ENCODE data around the gene ABLIM1.

The ABLIM1 gene

GRCh38 chr10:114560144-114560543 lies 97.9 kb downstream of the ABLIM1 start:
- POLR2A ChIA-PET = no interaction called here
- CTCF ChIA-PET = no interaction called here
- TF ChIP-seq L3MBTL2 (conservative IDR thresholded peaks at IDR 0.05) = no peak
- TF ChIP-seq LEF1 (IDR thresholded peaks at IDR 0.05; ENCODE audit: borderline replicate concordance) = no peak
- no peak for TF ChIP-seq ELF4 (IDR thresholded peaks at IDR 0.05)
- no peak for TF ChIP-seq ZNF384 (IDR thresholded peaks at IDR 0.05)
- no peak for TF ChIP-seq FOXK2 (IDR thresholded peaks at IDR 0.05)
- TF ChIP-seq BHLHE40 (IDR thresholded peaks at IDR 0.05; ENCODE audit: borderline replicate concordance) = no peak
- no peak for TF ChIP-seq SP1 (IDR thresholded peaks at IDR 0.05)
- no peak for TF ChIP-seq CTBP1 (IDR thresholded peaks at IDR 0.05; ENCODE audit: borderline replicate concordance)
- no peak for TF ChIP-seq FOXM1 (IDR thresholded peaks at IDR 0.05; ENCODE audit: borderline replicate concordance)
- no peak for TF ChIP-seq HDGF (IDR thresholded peaks at IDR 0.05; ENCODE audit: borderline replicate concordance)
- no peak for DNase-seq (ENCODE audit: extremely low spot score)

GRCh38 chr10:114559636-114560035 lies 98.4 kb downstream of the ABLIM1 start:
- no peak for TF ChIP-seq SUZ12 (IDR thresholded peaks at IDR 0.05)
- no peak for TF ChIP-seq NFRKB (IDR thresholded peaks at IDR 0.05)
- TF ChIP-seq LEF1 (IDR thresholded peaks at IDR 0.05; ENCODE audit: borderline replicate concordance) = no peak
- no peak for TF ChIP-seq FOXK2 (IDR thresholded peaks at IDR 0.05)
- no peak for TF ChIP-seq L3MBTL2 (conservative IDR thresholded peaks at IDR 0.05)
- TF ChIP-seq ELF4 (IDR thresholded peaks at IDR 0.05) = no peak
- no peak for TF ChIP-seq PKNOX1 (IDR thresholded peaks at IDR 0.05)
- TF ChIP-seq TARDBP (IDR thresholded peaks at IDR 0.05) = no peak
- no peak for TF ChIP-seq BHLHE40 (IDR thresholded peaks at IDR 0.05; ENCODE audit: borderline replicate concordance)
- no peak for TF ChIP-seq HDGF (IDR thresholded peaks at IDR 0.05; ENCODE audit: borderline replicate concordance)
- TF ChIP-seq FOXM1 (IDR thresholded peaks at IDR 0.05; ENCODE audit: borderline replicate concordance) = no peak
- no peak for TF ChIP-seq CTBP1 (IDR thresholded peaks at IDR 0.05; ENCODE audit: borderline replicate concordance)
- TF ChIP-seq ZNF384 (IDR thresholded peaks at IDR 0.05) = no peak
- no peak for TF ChIP-seq FOXA1 (IDR thresholded peaks at IDR 0.05)
- no peak for TF ChIP-seq SP1 (IDR thresholded peaks at IDR 0.05)
- no peak for TF ChIP-seq ARNT (IDR thresholded peaks at IDR 0.05)
- ChIA-PET CTCF (no interaction called here), POLR2A (no interaction called here)
- DNase-seq (ENCODE audit: extremely low spot score) = no peak

GRCh38 chr10:114557854-114558253 lies 100.2 kb downstream of the ABLIM1 start:
- CTCF ChIA-PET = interaction anchor here (1.2 kb wide), 1 partner anchor 146 kb away, joined by 4 read pairs; no protein-coding TSS in a partner anchor
- no peak for TF ChIP-seq BHLHE40 (IDR thresholded peaks at IDR 0.05; ENCODE audit: borderline replicate concordance)
- no peak for TF ChIP-seq FOXM1 (IDR thresholded peaks at IDR 0.05; ENCODE audit: borderline replicate concordance)
- TF ChIP-seq LEF1 (IDR thresholded peaks at IDR 0.05; ENCODE audit: borderline replicate concordance) = no peak
- no peak for TF ChIP-seq ZNF384 (IDR thresholded peaks at IDR 0.05)
- no peak for TF ChIP-seq PKNOX1 (IDR thresholded peaks at IDR 0.05)
- no peak for TF ChIP-seq FOXA1 (IDR thresholded peaks at IDR 0.05)
- TF ChIP-seq TARDBP (IDR thresholded peaks at IDR 0.05) = no peak
- no peak for TF ChIP-seq FOXK2 (IDR thresholded peaks at IDR 0.05)
- TF ChIP-seq CTBP1 (IDR thresholded peaks at IDR 0.05; ENCODE audit: borderline replicate concordance) = no peak
- no peak for TF ChIP-seq NFRKB (IDR thresholded peaks at IDR 0.05)
- no peak for DNase-seq (ENCODE audit: extremely low spot score)
- POLR2A ChIA-PET = no interaction called here

- no peak for DNase-seq (ENCODE audit: extremely low spot score)
- no peak for TF ChIP-seq LEF1 (IDR thresholded peaks at IDR 0.05; ENCODE audit: borderline replicate concordance)
- TF ChIP-seq FOXA1 (IDR thresholded peaks at IDR 0.05) = no peak
- TF ChIP-seq HDGF (IDR thresholded peaks at IDR 0.05; ENCODE audit: borderline replicate concordance) = no peak
- no peak for TF ChIP-seq TARDBP (IDR thresholded peaks at IDR 0.05)
- no peak for TF ChIP-seq L3MBTL2 (conservative IDR thresholded peaks at IDR 0.05)
- no peak for TF ChIP-seq CTBP1 (IDR thresholded peaks at IDR 0.05; ENCODE audit: borderline replicate concordance)
- TF ChIP-seq PKNOX1 (IDR thresholded peaks at IDR 0.05) = no peak
- no peak for TF ChIP-seq SUZ12 (IDR thresholded peaks at IDR 0.05)
- no peak for TF ChIP-seq ZNF384 (IDR thresholded peaks at IDR 0.05)
- no peak for TF ChIP-seq BHLHE40 (IDR thresholded peaks at IDR 0.05; ENCODE audit: borderline replicate concordance)
- no peak for TF ChIP-seq ARNT (IDR thresholded peaks at IDR 0.05)
- no peak for TF ChIP-seq FOXM1 (IDR thresholded peaks at IDR 0.05; ENCODE audit: borderline replicate concordance)
- no peak for TF ChIP-seq NFRKB (IDR thresholded peaks at IDR 0.05)
- TF ChIP-seq ELF4 (IDR thresholded peaks at IDR 0.05) = no peak
- no peak for TF ChIP-seq FOXK2 (IDR thresholded peaks at IDR 0.05)
- no peak for TF ChIP-seq SP1 (IDR thresholded peaks at IDR 0.05)
- ChIA-PET CTCF (interaction anchor here (1.2 kb wide), 1 partner anchor 148 kb away, joined by 3 read pairs; no protein-coding TSS in a partner anchor), POLR2A (no interaction called here)
These were observed 101.6 kb downstream of the ABLIM1 start for GRCh38 chr10:114556236-114557122.

GRCh38 chr10:114553436-114553835 lies 104.6 kb downstream of the ABLIM1 start:
- no peak for DNase-seq (ENCODE audit: extremely low spot score)
- POLR2A ChIA-PET = no interaction called here
- CTCF ChIA-PET = interaction anchor here (0.6 to 1.4 kb wide), 3 partner anchors 141 to 233 kb away, joined by 3 to 6 read pairs (median 4); no protein-coding TSS in a partner anchor
- TF ChIP-seq ELF4 (IDR thresholded peaks at IDR 0.05) (no peak), SUZ12 (IDR thresholded peaks at IDR 0.05) (no peak), TARDBP (IDR thresholded peaks at IDR 0.05) (no peak), PKNOX1 (IDR thresholded peaks at IDR 0.05) (no peak), FOXM1 (IDR thresholded peaks at IDR 0.05; ENCODE audit: borderline replicate concordance) (no peak), LEF1 (IDR thresholded peaks at IDR 0.05; ENCODE audit: borderline replicate concordance) (no peak), FOXA1 (IDR thresholded peaks at IDR 0.05) (no peak), CTBP1 (IDR thresholded peaks at IDR 0.05; ENCODE audit: borderline replicate concordance) (no peak), NFRKB (IDR thresholded peaks at IDR 0.05) (no peak), ZNF384 (IDR thresholded peaks at IDR 0.05) (no peak), ARNT (IDR thresholded peaks at IDR 0.05) (no peak)

Data from HEK293T (cell line).